DMS114 treated with DMSO at 0.1 percent for 48 hours (cell line): ENCODE measurements around the gene LTBP3.

Experiments used
- DNase-seq: peaks from one replicate; lab custom pipeline; 2025; ENCODE audit not compliant: unreplicated experiment; lab: John Stamatoyannopoulos, UW

The LTBP3 gene

DNA sequence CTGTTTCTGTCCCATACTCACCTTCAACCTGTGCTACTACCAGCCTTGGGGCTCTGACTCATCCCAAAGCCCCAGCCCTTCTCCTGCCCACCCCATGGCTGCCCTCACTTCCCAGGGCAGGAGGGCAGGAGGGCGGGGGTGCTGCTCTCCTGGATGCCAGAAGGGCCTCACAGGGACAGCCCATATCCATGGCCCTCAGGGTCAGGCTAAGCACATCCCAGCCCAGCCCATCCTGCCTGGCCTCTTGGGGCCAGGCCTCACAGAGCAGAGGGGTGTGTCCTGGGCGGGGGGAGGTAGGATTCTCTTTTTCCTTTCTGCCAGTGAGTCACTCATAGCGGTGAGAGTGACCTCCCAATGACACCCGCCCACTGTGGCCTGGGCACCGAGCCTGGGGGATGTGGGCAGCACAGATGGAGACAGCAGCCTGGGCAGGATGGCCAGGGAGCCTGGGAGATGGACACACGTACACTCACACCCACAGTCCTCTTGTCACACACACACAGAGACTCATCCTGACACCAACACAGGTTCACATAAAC, 2.4 kb downstream of the LTBP3 start:
- no peak for DNase-seq

DNA sequence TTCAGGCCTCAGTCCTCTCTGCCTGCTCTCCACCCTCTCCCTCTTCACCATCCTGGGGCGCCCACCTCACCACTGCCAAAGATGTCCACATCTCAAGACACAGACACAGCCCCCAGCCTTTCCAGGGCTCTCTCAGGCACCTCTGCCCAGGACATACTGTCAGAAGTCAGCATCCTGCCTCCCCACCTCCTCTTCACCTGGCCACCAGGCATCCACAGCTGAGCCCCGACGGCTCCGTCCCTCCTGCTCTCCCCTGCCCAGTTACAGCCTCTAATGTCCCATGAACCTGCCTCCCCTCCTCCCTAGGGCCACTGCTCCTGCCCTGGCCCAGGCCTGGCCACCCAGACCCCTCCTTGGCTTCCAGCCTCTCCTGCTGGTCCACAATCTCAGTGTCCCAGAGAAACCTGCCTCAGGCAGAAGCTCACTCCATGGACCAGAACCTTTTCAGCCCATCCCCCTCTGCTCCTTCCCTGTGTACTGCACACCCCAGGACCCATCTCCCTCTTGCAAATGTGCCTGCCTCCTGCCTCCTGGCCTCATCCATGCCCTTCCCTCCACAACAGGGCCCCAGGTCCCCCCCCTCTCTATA, 3.2 kb downstream of the LTBP3 start:
- no peak for DNase-seq

DNA sequence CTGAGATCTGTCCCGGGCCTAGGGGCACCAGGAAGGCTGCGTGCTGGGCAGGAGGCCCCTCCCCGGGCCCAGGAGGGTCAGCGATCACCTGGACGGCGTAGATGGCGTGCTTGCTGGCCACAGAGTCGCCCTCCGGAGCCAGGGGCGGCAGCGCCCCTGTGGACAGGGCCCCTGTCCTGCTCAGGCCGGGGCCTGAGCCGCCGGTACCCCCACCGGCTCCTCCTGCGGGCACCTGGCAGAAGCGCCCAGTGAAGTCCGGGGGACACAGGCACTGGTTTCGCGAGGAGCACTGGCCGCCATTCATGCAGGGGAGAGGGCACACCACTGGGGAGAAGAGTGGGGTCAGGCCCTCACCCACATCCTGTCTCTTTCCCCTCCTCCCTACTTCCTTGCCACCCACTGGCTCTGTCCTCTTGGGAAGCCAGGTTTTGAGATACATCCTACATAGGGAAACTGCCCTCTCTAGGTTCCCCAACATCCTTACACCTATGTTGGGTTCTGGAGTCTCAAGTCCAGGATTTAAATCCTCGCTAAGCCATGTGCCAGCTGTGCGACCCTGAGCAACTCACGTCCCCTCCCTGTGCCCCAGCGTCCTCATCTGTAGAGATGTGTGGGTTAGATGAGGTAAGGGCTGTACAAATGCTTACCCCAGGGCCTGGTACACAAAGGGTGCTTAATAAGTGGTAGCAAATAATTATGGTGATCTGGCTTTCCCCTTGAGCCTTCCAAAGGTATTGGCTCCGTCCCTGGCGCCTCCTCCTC, 3.9 kb downstream of the LTBP3 start:
- DNase-seq, result no peak

DNA sequence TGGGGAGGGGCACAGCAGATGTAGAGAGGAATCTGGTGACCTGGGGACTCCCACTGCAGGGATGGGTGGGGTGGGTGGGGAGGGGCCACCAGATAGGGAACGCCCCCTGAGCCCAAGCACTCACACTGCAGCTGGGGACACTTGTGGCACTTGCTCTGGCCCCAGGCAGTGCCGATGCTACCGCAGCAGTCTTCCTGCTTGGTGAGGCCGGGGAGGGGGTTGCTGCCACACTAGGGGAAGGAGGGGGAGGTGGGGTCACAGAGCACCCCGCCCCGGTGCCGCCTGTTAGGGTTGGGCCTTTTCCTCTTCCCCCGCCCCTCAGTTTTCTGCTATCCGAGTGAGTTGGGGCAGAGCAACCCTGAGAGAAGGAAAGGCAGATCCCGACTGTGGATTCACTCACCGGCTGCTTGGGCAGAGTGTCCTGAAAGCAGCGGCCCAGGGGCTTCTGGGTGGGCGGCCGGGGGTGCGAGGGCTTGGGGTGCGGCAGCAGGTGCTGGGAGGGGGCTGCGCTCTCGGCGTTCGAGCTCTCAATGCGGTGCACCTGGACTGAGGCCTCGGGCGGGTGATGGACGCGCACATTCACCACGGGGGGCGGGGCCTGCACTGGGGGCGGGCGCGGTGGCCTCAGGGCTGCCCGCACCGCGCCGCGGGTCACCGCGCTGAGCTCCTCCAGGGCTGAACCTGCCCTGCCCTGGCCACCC, 4.7 kb downstream of the LTBP3 start:
- no peak for DNase-seq

DNA sequence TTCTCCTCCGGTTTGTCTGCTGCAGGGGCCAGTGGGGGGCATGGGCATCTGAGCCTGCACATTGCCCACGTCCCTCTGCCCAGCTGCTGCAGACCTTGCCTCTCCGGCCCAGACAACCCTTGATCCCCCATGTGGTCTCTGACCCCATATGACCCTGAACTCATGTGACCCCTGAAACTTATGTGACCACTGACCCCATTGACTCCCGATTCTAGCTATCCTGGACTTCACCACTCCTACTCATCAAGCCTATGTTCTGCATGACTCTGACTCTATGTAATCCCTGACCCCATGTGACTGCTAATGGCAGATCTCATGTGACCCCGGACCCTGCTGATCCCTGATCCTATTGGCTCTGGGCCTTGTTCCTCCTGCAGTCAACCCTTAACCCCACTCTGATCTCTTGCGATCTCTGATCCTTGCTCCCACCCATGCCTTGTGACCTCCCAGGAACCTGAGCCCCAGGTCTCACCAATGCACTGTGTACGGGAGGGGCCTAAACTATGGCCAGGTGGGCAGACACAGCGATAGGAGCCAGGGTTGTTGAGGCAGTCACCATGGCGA, 5.7 kb downstream of the LTBP3 start:
- no peak for DNase-seq

DNA sequence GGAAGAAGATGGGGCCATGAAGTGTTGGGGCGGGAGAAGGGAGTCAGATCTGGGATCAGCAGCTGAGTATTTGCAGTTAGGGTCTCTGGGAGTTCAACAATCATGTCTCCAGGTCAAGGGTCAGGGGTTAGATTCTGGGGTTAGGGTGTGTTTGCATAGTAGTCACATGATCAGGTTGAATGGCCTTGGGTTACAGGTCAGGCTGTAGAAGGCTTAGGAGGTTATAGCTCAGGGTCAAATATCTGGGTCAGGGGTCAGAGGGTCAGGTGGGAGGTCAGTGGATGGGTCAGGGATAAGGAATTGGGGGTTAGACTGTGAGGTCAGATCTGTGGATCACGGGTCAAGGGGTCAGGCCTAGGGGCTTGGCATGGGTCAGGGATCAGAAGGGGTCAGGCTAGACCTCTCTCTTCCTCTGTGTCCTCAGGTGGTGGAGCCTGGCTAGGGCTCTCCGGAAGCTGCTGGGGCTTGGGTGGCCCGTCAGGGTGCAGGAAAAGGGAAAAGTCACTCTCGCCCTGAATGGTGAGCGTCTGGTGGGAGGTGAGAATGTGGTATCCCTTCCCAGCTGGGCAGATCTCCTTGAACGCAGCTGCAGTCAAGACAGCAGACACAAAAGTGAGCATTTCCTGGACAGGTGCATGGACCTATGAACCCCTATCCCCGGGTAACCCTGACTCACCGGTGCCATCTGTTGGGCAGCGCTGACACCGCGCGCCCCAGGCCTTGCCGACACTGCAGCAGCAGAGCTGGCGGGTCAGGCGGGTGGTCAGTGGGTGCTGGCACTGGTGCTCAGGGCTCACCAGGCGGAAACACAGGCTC, 6.4 kb downstream of the LTBP3 start:
- DNase-seq, result no peak

DNA sequence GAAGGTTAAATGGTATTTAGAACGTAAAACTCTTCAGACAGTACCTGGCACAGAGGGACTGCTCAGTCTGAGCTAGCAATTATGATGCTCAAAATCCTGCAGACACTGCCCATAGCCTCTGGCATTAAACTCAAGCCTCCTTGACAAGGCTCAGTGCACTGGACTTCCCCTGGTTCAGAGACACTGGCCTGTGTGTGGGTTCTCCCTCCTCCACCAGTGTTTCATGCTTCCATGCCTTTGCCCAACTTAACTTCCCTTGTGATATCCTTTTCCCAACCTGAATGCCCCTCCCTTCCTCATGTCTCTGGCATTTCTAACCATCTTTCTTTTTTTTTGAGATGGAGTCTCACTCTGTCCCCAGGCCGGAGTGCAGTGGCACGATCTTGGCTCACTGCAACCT, 9.1 kb downstream of the LTBP3 start:
- no peak for DNase-seq

DNA sequence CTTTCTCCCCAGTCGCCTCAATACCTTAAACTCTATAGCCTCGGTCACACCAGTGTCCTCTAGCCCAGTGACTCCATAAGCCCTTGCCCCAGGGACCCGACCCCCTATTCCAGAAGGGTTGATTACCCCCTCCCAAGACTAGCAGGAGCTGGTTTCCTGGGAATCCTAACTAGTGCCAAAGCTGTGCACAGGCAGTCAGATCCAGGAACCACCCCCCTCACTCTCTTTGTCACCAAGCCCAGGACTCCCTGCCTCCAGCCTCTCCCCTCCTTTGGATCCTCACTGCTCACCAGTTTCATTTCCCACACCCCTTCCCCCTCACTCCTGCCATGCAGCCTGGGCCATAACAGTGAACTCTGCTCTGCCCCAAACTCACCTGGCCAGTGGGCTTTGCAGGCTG, 9.8 kb downstream of the LTBP3 start:
- no peak for DNase-seq

DNA sequence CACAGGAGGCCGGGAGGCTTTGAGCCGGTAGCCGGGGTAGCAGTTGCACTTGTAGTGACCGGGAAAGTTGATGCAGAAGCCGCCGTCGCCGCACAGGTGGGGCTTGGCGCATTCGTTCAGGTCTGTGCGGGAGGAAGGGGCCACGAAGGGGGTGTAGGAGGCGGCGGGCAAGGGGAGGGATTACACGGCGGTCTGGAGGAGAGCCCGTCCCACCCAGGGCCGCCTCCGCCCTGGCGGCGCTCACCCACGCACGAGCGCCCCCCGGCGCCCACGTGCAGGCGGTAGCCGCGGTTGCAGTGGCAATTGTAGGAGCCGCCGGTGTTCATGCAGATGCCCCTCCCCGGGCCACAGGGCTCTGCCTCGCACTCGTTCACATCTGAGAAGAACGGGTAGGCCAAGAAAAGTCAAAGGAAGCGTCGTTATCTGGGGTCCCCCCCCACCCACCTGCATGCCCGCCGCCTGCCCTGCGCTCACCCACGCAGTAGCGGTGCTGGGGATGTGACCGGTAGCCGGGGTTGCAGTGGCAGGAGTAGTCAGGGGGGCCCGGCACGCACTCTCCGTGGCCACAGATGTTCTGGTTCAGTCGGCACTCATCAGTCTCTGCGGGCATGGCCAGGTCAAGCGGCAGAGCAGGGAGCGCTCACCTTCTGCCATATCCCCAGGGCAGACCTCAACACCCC, 10.6 kb downstream of the LTBP3 start:
- DNase-seq, result no peak

DNA sequence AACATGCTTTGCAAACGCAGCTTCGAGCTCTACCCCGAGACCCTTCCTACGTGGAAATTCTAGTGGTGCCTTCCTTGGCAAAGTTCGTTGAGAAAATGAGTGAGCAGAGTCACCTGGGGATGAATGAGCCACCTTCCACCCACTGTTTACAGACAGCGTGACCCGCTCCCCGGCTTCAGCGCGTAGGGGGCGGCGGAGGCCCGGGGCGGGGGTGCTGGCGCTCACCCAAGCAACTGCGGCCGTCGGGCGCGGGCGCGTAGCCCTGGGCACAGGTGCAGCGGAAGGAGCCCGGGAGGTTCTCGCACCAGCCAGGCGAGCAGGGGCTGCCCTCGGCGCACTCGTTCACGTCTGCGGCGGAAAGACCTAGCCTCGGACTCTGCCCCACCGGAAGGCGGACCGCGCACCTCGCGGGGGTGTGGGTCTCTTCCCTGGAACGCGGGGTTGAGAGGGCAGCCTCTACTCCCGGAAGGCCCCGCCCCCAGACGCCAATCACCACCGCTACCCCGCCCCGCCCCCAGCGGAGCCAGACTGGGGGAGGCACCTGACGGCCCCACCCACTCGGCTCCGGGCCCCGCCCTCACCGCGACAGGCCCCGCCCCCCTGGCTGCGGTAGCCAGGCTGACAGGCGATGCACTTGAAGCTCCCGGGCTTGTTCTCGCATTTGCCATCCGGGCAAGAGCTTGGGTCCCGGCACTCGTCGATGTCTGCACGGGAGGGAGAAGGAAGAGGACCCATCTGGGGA, 11.8 kb downstream of the LTBP3 start:
- DNase-seq, result no peak

DNA sequence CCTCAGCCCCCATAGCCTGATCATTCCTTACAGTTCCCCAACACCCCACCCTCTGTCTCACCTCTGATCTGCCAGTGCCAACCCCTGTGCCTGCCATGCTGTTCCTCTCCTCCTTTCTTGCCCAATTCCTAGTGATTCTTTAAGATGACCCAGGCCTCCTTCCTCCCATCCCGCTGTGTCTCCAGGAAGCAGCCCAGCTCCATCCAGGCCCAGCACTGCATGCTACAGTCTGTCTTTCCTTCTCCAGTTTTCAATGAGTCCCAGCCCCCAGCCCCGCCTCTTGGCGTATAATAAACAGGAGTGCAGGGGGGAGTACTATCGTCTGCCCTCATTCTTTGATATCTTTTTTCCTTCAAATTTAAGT, 12.3 kb downstream of the LTBP3 start:
- no peak for DNase-seq

DNA sequence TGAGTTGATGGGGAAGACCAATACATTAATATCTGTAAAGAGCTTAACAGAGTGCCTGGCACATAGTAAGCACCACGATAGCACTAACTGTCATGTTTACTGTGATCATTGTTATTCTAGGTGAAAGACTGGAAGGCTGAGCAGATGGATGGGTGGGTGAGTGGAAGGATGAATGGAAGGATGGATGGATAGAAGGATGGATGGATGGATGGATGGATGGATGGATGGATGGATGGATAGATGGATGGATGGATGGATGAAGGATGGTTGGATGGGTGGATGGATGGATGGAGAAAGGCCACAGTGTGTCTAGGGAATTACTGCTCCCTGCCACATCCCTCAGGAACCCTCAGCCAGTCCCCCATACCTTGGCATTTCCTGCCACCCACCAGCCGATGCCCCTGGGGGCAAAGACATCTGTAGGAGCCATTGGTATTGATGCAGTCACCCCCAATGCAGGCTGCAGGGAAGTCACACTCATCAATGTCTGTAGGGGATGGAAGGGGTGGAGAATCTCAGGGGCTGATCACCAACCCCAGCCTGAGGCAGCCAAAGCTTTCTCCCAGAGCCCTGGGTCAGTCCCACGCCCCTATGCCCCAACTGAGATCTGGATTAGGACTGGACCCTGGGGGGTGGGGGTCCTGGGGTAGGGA, 15.3 kb downstream of the LTBP3 start:
- DNase-seq, result no peak

DNA sequence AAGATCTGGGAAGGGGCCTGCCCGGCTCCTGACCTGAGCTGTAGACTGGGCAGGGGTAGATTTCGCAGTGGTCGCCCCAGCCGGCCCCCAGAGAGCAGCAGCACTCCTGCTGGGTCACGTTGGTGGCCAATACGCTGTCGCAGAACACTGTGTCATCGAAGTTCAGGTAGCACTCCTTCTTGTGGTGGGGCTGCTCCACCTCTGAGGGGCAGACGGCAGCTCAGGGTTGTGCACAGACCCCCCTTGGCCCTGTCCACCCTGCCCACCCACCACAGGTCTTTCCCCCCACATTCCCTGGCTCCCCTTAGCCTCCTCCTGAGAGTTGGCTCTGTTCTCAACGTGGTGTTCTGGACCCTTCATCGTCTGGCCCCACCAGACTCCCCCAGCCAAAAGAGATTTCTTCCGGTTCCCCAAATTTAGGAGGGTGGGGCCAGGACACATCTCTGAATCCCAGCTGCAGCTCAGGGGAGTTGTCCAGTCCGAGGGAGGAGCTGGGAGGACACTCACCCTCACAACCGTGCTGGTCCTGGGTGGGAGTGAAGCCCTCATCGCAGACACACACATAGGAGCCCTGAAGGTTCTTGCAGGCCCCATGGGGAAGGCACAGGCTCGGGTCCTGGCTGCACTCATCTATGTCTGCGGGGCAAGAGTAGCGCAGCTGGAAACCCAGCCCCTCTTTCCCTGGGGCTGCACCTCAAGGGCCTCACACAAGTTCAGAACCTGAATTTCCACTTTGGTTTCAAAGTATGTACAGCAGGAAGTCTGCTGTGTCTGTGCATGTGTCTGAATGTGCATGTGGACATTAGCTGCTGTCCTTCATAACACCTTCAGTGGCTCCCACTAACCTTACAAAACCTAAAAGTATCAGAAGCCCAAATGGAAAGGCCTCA, 16.8 kb downstream of the LTBP3 start:
- DNase-seq, result no peak

DNA sequence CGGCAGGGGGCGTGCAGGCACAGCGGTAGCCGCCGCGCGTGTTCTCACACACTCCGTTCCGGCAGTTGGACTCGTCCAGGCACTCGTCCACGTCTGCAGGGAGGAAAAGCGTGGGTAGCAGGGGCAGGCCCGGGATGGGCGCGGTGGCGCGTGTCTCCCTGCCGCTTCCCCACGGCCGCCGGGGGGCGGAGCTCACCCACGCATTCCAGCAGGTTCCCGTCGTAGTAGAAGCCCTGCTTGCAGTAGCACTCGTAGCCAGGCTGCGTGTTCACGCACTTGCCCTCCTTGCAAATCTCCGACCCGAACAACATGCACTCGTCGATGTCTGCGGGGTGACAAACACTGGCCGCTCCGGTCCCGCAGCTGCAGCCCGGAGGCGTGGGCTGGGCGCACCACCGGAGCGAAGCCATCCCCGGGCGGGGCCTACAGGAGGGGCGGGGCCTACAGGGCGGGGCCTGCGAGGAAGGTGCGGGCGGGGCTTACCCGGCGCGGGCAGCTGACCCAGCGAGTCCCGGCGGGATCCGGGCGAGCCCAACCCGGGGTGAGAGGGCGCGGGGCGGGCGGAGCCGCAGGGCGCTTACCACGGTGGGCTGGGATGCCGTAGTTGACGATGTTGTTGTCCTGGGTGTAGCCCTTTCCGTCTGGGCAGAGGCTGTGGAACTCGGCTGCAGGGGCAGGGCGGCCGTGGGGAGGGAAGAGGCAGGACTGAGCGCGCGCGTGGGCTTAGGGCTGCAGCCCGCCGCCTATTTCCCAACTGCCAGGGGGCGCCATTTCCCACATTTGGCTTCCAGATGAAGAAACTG, 17.7 kb downstream of the LTBP3 start:
- peak; percentile 59 for DNase-seq

DNA sequence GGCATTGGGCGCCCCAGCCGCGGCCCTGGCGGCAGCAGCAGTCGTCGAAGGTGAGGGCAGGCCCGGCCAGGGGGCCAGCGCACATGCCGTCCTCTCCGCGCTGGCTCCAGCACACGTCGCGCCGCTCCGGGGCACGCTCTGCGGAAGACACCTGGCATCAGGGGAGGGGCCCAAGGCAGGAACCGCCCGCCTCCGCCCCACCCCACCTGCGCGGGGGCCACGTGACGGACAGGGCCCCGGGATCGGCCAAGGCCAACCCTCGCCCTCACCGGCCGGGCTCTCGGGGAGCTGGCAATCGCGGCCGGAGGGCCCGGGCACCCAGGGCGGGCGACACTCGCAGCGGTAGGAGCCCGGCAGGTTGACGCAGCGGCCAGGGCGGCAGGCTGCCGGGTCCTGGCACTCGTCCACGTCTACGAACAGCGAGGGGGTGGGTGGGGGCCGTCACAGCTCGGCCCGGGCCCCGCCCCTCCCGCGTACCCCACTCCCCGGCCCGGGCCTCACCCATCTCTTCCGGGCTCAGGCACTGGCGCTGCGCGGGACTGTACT, 18.3 kb downstream of the LTBP3 start:
- DNase-seq, result no peak

DNA sequence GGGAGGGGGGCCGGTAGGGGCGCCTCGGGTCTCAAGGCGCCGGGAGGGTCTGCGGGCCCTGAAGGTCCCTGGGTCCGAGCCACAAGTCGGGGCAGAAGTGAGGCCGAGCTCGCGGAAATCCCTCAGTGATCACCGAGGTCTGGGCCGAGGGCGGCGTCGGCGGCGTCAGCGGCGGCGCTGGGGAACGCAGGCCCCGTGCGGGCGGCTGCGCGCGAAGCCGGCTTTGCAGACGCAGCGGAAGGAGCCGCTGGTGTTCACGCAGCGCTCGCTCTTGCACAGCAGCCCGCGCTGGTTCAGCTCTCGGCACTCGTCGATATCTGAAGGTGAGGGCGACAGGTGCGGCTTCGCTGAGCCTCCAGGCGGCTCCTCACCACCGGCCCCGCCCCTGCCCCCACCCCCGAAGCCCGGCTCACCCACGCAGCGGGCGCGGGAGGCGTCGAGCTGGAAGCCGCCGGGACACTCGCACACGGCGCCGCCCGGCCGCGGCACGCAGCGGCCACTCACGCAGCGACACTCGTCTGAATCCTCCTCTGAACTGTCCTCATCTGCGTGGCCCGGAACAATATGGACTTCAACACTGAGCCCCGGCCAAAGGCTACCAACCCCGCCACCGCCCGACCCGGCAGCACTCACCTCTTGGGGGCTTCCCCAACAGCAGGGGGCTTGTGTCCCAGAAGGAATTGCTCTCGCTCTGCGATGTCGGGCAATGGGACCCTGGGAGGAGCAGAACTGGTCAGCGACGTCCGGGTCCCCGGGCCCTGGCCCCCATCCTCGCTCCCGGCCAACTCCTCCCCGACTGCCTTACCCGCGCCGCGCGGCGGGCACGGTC, 19.0 kb downstream of the LTBP3 start:
- DNase-seq, result no peak
